GM12873 (cell line): ENCODE data around the gene FXYD6.

ENCODE experiments used
- CTCF ChIP-seq: IDR thresholded peaks from 2 replicates; pipeline ENCODE4 v1.5.1; 2012; ENCODE audit warnings: low read depth, mild to moderate bottlenecking, moderate library complexity, low read length, control low read depth; ENCODE audit not compliant: insufficient read depth; ENCODE audit errors: missing control alignments

The FXYD6 gene

DNA sequence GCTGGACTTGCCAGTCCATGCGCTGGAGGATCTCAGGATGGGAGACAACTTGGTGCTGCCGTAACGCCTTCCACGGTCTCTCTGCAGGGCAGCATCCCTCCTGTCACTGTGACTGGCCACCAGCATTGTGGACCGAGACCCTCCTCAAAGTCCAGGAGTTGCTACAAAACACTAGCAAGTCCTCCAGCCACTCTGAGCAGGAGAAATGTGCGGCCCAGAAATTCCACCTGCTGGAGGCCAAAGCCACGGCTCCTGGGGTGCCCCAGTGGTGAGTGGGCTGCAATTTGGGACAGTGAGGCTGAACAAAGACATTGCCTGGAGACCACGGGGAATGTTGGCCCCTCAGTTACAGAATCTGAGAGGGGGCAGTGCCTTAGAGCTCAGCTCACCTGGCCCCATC is 72.6 kb downstream of the FXYD6 start:
- TF ChIP-seq CTCF, result no peak

- no peak for TF ChIP-seq CTCF
Observed at GRCh38 chr11:117799634-117800033, 76.8 kb downstream of the FXYD6 start.

DNA sequence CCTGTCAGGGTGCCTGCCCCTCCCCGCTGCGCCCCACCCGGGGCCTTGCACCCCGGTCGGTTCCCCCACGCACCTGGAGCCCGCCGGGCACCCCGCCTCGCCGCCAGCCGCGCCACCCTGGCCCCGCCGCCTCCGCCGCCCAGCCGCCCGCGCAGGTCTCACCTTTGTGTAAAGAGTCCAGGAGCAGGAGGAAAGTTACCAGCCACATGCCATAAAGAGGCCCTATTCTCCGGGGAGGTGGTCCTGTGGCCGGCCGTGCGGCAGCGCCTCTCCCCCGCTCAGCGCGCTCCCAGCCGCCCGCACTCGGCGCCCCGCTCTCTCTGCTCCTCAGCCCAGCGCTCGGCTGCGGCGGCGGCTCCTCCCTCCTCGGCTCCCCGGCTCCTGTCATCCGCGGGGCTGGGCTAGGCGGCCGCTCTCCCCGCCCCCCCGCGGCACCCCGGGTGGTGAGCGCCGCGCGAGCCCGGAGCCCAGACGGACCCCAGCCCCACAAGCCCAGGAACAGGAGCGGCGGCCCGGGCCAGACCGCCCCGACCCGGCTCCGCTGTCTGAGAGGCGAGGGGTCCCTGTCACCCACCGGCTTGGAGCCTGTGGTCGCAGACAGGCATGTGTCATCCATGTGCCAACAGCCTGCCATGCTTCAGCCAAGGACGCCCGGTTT is 79.5 kb downstream of the FXYD6 start, which contains the start of gene DSCAML1:
Gene DSCAML1, minus strand, starts transcription at position 345 of the 658 bp plus-strand sequence. Its CDS starts 137 bp downstream, at position 208.
- no peak for TF ChIP-seq CTCF

- no peak for TF ChIP-seq CTCF
Observed at GRCh38 chr11:117796456-117796871, 80.0 kb downstream of the FXYD6 start.

- TF ChIP-seq CTCF, result no peak
Observed at GRCh38 chr11:117795638-117796455, 80.6 kb downstream of the FXYD6 start.

DNA sequence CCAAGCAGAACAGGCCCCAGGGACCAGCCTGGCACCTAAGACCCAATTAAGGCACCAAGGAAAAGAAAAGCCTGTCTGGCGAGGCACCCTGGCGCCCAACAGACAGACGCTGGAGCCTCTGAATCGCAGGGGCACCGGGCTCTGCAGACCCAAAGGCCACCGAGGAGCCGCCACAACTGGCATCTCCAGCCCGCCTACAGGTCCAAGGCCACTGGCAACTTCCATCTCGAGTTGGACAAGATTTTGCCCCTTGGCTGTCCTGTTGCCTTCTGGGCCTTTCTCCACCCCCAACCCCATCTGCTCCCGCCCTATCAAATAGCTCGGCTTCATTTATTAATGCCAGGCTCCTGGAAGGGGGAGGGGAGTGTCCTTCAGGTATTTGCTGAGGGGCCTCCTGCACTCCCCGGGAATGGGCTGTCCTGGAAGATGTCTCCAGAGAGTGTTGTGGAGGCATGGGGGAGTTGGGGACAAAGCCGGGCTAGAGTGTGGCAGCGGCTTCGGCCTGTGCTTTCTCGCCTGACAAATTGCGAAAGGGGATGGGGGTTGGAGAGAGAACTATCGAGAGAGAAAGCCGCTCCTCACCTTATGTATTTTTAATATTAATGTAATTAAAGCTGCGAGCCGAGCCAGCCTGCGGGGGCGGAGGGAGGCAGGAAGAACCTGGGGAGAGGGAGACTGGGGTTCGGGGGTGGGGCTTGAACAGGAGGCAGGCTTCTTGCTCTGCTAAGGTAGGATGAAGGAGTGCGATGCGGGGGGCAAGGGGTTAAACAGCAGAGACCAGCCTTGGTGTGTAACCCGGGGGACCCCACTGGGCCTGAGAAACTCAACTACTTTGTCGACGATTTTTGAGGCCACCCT is 81.5 kb downstream of the FXYD6 start:
- TF ChIP-seq CTCF, result no peak

DNA sequence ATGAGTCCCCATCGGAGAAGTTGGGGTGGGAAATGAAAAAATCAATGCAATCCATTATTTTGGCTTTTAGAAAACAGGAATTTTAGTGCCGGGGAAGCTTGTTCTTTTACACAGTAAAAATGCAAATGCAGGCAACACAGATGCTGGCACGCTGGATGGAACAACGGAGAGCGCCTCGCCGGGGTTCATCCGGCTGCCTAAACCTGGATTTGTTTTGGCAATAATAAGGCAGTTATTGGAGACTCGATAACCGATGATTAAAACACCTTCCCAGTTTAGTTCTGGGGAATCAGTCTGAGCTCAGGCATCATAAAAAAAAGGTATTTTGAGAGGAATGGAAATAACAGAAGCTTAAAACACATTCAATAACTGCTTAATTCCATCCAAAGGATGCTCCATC is 82.3 kb downstream of the FXYD6 start:
- no peak for TF ChIP-seq CTCF
